ENCODE data around the gene HOXA6. TPM values are rescaled to one million over a fixed set of nuclear protein-coding genes. Genes with fewer than 3 reads are reported as not detected.
A peak's percentile ranks its signal among the peaks of the same experiment; 100 is the strongest.

Gene HOXA6
- polyA plus RNA-seq, 1 donor, result 4.0 TPM

GRCh38 chr7:27171637-27172314 is 24.2 kb upstream of the HOXA6 start:
- Histone ChIP-seq H3K27ac (ENCODE audit: low read length) (no peak overlapping the region), H3K36me3 (ENCODE audit: control insufficient read depth, insufficient read depth, low read length) (no peaks in the 10 kb centered on the region), H3K9me3 (ENCODE audit: control insufficient read depth, low read depth, low read length) (peaks cover 35% of the 10 kb centered on the region), H3K4me1 (ENCODE audit: control insufficient read depth, insufficient read depth, low read length) (peaks cover 3% of the 10 kb centered on the region), H3K27me3 (ENCODE audit: control insufficient read depth, insufficient read depth, low read length) (peaks cover 94% of the 10 kb centered on the region), H3K4me3 (ENCODE audit: low read length) (no peak overlapping the region)
- no peak for DNase-seq
- 0% methylated on average over 4 of the region's 30 CpGs for WGBS (ENCODE audit: insufficient coverage, low lambda C conversion rate)

- no peak for DNase-seq
- H3K4me1 ChIP-seq (ENCODE audit: control insufficient read depth, insufficient read depth, low read length), result peaks cover 3% of the 10 kb centered on the region
- peaks cover 94% of the 10 kb centered on the region for H3K27me3 ChIP-seq (ENCODE audit: control insufficient read depth, insufficient read depth, low read length)
- H3K9me3 ChIP-seq (ENCODE audit: control insufficient read depth, low read depth, low read length), result peaks cover 39% of the 10 kb centered on the region
- H3K4me3 ChIP-seq (ENCODE audit: low read length), result no peak overlapping the region
- WGBS (ENCODE audit: insufficient coverage, low lambda C conversion rate), result no CpG with 5 or more reads among the region's 8 CpGs
- no peak overlapping the region for H3K27ac ChIP-seq (ENCODE audit: low read length)
- H3K36me3 ChIP-seq (ENCODE audit: control insufficient read depth, insufficient read depth, low read length), result no peaks in the 10 kb centered on the region
Measured at GRCh38 chr7:27171325-27171636, 23.7 kb upstream of the HOXA6 start.

- peaks cover 43% of the 10 kb centered on the region for H3K9me3 ChIP-seq (ENCODE audit: control insufficient read depth, low read depth, low read length)
- peaks cover 94% of the 10 kb centered on the region for H3K27me3 ChIP-seq (ENCODE audit: control insufficient read depth, insufficient read depth, low read length)
- H3K4me1 ChIP-seq (ENCODE audit: control insufficient read depth, insufficient read depth, low read length), result peaks cover 3% of the 10 kb centered on the region
- WGBS (ENCODE audit: insufficient coverage, low lambda C conversion rate), result 13% methylated on average over 9 of the region's 11 CpGs
- no peaks in the 10 kb centered on the region for H3K36me3 ChIP-seq (ENCODE audit: control insufficient read depth, insufficient read depth, low read length)
- peak overlapping the region; percentile 38 for H3K27ac ChIP-seq (ENCODE audit: low read length)
- DNase-seq, result no peak
- H3K4me3 ChIP-seq (ENCODE audit: low read length), result peak overlapping the region; percentile 43
Measured at GRCh38 chr7:27170426-27171324, 23.1 kb upstream of the HOXA6 start.

GRCh38 chr7:27169658-27170425 is 22.3 kb upstream of the HOXA6 start:
- no peak for DNase-seq
- H3K4me3 ChIP-seq (ENCODE audit: low read length), result peak overlapping the region; percentile 43

GRCh38 chr7:27168265-27168947 is 20.8 kb upstream of the HOXA6 start:
- Histone ChIP-seq H3K27ac (ENCODE audit: low read length) (peak overlapping the region; percentile 49), H3K4me1 (ENCODE audit: control insufficient read depth, insufficient read depth, low read length) (peaks cover 3% of the 10 kb centered on the region), H3K9me3 (ENCODE audit: control insufficient read depth, low read depth, low read length) (peaks cover 52% of the 10 kb centered on the region), H3K27me3 (ENCODE audit: control insufficient read depth, insufficient read depth, low read length) (peaks cover 95% of the 10 kb centered on the region), H3K36me3 (ENCODE audit: control insufficient read depth, insufficient read depth, low read length) (no peaks in the 10 kb centered on the region), H3K4me3 (ENCODE audit: low read length) (peak overlapping the region; percentile 43)
- WGBS (ENCODE audit: insufficient coverage, low lambda C conversion rate), result 42% methylated on average over 3 of the region's 25 CpGs
- DNase-seq, result no peak

More at GRCh38 chr7:27169658-27170425, 22.3 kb upstream of the HOXA6 start:
- Histone ChIP-seq H3K36me3 (ENCODE audit: control insufficient read depth, insufficient read depth, low read length) (no peaks in the 10 kb centered on the region), H3K27ac (ENCODE audit: low read length) (peak overlapping the region; percentile 38), H3K9me3 (ENCODE audit: control insufficient read depth, low read depth, low read length) (peaks cover 49% of the 10 kb centered on the region), H3K4me1 (ENCODE audit: control insufficient read depth, insufficient read depth, low read length) (peaks cover 3% of the 10 kb centered on the region), H3K27me3 (ENCODE audit: control insufficient read depth, insufficient read depth, low read length) (peaks cover 94% of the 10 kb centered on the region)
- WGBS (ENCODE audit: insufficient coverage, low lambda C conversion rate), result no CpG with 5 or more reads among the region's 46 CpGs

- WGBS (ENCODE audit: insufficient coverage, low lambda C conversion rate), result no CpG with 5 or more reads among the region's 4 CpGs
- H3K4me3 ChIP-seq (ENCODE audit: low read length), result peak overlapping the region; percentile 43
Measured at GRCh38 chr7:27167916-27168264, 20.3 kb upstream of the HOXA6 start.

GRCh38 chr7:27166531-27167505 is 19.2 kb upstream of the HOXA6 start:
- Histone ChIP-seq H3K4me1 (ENCODE audit: control insufficient read depth, insufficient read depth, low read length) (no peaks in the 10 kb centered on the region), H3K4me3 (ENCODE audit: low read length) (peak overlapping the region; percentile 43), H3K27me3 (ENCODE audit: control insufficient read depth, insufficient read depth, low read length) (peaks cover 93% of the 10 kb centered on the region), H3K9me3 (ENCODE audit: control insufficient read depth, low read depth, low read length) (peaks cover 46% of the 10 kb centered on the region), H3K27ac (ENCODE audit: low read length) (peak overlapping the region; percentile 14), H3K36me3 (ENCODE audit: control insufficient read depth, insufficient read depth, low read length) (no peaks in the 10 kb centered on the region)
- DNase-seq, result no peak
- no CpG with 5 or more reads among the region's 50 CpGs for WGBS (ENCODE audit: insufficient coverage, low lambda C conversion rate)

More at GRCh38 chr7:27167916-27168264, 20.3 kb upstream of the HOXA6 start:
- DNase-seq, result no peak
- H3K4me1 ChIP-seq (ENCODE audit: control insufficient read depth, insufficient read depth, low read length), result peaks cover under 1% of the 10 kb centered on the region
- peaks cover 95% of the 10 kb centered on the region for H3K27me3 ChIP-seq (ENCODE audit: control insufficient read depth, insufficient read depth, low read length)
- H3K9me3 ChIP-seq (ENCODE audit: control insufficient read depth, low read depth, low read length), result peaks cover 48% of the 10 kb centered on the region
- H3K27ac ChIP-seq (ENCODE audit: low read length), result peak overlapping the region; percentile 49
- H3K36me3 ChIP-seq (ENCODE audit: control insufficient read depth, insufficient read depth, low read length), result no peaks in the 10 kb centered on the region

GRCh38 chr7:27165996-27166530 is 18.5 kb upstream of the HOXA6 start:
- DNase-seq, result no peak
- H3K9me3 ChIP-seq (ENCODE audit: control insufficient read depth, low read depth, low read length), result peaks cover 46% of the 10 kb centered on the region
- H3K27me3 ChIP-seq (ENCODE audit: control insufficient read depth, insufficient read depth, low read length), result peaks cover 91% of the 10 kb centered on the region
- no peaks in the 10 kb centered on the region for H3K36me3 ChIP-seq (ENCODE audit: control insufficient read depth, insufficient read depth, low read length)
- no CpG with 5 or more reads among the region's 46 CpGs for WGBS (ENCODE audit: insufficient coverage, low lambda C conversion rate)
- peak overlapping the region; percentile 14 for H3K27ac ChIP-seq (ENCODE audit: low read length)
- H3K4me3 ChIP-seq (ENCODE audit: low read length), result peak overlapping the region; percentile 43
- peaks cover 3% of the 10 kb centered on the region for H3K4me1 ChIP-seq (ENCODE audit: control insufficient read depth, insufficient read depth, low read length)
